ENCODE measurements around the gene PRKD1.
"Not testable (repeated sequence)": the region's sequence is repeated elsewhere in the genome, so short reads cannot be mapped to it uniquely, and the experiment has no call there.

PRKD1 gene

DNA sequence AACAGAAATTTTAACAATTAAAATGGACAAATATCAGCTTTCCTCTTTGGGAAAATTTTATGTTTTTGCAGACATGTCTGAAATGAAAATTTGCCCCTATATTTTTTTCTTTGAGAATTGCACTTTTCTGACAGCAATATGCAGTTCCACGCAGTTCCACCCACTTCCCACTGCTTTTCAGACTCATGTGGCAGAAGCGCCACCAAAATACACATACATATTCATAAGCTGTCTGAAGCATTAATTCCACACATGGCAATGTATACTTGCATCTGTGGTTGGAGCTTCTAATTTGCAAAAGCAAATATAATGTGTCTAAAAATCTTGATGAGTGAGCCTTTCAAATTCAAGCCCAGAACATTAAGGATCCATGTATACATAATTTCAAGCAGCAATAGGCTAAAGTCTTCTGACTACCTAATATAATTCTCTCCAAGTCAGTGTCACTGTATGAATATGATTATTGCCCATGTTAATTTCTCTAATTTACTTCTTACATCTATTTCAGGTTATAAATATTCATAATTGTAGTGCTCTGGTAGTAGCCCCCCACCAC, 129.5 kb downstream of the PRKD1 start:
- DNase-seq (ENCODE audit: low read depth), result no peak

DNA sequence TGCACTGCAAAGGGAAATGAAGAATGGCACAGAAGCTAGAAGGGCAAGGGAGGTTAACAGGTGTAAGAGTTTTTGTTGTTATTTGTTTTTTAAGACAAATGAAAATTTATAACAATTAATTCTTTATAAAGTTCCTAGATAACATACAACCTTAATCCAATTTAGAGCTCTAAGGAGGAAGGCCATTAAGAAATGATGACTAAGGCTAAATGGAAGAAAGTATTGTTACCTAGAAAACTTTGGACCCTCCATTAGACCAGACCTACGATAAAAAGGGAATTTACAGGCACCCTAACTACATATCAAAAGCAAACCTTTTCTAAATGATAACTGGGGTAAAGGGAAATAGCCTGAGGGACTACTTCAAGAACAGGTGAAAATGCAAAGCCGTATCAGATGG, 130.8 kb downstream of the PRKD1 start:
- no peak for DNase-seq (ENCODE audit: low read depth)

DNA sequence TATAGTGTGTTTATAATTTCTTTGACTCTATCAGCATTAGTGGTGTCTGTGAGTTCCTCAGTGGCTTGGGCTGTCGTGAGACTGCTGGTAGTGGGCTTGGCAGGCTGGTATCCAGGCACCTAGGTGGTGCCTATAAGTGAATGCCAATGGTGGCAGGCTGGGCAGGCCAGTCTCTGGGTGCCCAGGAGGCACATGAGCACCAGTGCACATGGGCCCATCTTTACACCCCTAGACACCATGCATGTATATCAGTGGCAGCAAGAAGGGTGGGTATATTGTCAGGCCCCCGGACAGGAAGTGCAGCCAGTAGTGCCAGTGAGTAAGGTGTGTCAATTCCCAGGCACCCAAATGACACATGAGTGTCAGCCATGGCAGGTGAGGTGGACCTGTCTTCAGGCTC, 138.2 kb downstream of the PRKD1 start:
- no peak for DNase-seq (ENCODE audit: low read depth)

DNA sequence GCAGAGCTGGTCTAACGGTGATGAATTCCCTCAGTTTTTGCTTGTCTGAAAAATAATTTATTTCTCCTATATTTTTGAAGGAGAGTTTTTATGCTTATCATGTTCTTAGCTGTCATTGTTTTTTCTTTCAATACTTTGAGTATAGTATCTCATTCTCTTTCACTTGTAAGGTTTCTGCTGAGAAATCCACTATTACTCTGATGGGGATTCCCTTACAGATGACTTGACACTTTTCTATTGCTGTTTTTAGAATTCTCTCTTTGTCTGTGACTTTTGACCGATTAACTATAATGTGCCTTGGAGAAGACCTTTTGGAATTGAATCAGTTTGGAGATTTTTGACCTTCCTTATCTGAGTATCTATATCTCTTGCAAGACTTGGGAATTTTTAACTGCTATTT, 139.6 kb downstream of the PRKD1 start:
- no peak for DNase-seq (ENCODE audit: low read depth)

DNA sequence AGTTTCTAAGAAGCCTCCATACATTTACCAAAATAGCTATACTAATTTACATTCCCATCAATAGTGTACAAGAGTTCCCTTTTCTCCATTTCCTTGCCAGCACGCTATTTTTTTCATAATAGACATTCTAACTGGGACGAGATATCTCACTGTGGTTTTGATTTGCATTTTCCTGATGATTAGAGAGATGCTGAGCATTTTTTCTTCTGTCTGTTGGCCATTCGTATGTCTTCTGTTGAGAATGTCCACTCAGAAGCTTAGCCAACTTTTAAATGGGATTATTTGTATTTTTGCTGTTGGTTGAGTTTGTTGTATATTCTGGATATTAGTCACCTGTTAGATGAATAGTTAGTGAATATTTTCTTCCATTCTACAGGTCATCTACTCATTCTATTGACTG, 144.1 kb downstream of the PRKD1 start:
- DNase-seq (ENCODE audit: low read depth), result no peak

DNA sequence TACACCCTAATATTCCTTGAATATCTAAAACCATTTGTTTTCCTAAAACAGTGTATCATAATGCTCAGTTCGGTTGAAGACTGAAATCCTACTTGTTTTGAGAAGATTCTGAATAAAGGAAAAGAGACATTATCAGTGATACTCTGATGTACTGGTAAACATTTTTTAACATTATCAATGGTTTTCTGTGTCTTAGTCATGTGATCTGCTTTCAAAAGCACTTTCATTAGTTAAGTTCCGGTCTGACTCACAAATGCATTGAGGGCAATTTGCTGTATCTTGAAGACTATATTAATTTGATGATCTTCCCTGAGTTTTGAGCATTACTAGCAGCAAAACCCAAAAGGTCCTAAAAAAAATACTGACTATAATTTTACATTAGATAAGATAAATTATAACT, 145.6 kb downstream of the PRKD1 start:
- no peak for DNase-seq (ENCODE audit: low read depth)

DNA sequence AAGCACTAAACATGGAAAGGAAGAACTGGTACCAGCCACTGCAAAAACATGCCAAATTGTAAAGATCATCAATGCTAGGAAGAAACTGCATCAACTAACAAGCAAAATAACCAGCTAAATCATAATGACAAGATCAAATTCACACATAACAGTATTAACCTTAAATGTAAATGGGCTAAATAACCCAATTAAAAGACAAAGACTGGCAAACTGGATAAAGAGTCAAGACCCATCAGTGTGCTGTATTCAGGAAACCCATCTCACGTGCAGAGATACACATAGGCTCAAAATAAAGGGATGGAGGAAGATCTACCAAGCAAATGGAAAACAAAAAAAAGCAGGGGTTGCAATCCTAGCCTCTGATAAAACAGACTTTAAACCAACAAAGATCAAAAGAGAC, 150.5 kb downstream of the PRKD1 start:
- not testable (repeated sequence) for DNase-seq (ENCODE audit: low read depth)

DNA sequence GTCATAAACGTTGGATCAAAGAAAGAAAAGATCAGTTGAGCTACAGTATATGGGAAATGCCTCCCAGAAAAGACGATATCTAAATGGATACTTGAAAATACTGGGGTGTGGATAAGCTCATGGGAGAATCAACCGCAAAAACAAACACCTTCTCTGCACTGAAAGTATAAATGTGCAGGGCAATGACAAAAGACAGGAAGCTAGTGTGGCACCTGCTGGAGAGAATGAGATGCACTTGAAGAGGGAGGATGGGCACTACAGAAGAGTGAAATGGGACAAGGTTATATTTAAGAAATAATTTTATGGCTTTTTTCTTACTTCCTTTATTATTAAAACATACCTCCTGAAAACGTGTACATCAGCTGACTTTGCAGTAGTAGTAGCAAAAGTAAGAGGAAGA, 153.7 kb downstream of the PRKD1 start:
- no peak for DNase-seq (ENCODE audit: low read depth)

DNA sequence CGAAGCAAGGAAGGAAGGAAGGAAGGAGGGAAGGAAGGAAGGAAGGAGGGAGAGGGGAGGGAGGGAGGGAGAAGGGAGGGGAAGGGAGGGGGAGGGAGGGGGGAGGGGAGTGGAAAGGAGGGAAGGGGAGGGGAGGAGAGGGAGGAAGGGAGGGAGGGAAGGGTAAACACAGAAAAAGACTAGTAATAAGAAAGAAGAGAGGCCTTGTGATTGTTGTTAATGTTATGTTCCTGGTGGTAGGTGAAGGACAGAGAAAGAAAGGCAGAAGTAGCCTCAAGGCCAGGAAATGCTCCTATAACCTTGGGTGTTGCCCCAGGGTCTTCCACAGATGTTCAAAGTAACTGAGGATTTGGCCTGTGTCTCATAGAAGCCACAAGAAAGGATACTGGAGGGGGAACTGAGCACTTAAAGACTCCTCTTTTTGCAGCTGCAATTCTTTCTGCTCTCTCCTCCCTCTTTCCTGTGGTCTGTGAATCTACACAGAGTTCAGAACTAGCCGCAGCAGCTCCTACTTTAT, 164.2 kb downstream of the PRKD1 start:
- no peak for DNase-seq (ENCODE audit: low read depth)

DNA sequence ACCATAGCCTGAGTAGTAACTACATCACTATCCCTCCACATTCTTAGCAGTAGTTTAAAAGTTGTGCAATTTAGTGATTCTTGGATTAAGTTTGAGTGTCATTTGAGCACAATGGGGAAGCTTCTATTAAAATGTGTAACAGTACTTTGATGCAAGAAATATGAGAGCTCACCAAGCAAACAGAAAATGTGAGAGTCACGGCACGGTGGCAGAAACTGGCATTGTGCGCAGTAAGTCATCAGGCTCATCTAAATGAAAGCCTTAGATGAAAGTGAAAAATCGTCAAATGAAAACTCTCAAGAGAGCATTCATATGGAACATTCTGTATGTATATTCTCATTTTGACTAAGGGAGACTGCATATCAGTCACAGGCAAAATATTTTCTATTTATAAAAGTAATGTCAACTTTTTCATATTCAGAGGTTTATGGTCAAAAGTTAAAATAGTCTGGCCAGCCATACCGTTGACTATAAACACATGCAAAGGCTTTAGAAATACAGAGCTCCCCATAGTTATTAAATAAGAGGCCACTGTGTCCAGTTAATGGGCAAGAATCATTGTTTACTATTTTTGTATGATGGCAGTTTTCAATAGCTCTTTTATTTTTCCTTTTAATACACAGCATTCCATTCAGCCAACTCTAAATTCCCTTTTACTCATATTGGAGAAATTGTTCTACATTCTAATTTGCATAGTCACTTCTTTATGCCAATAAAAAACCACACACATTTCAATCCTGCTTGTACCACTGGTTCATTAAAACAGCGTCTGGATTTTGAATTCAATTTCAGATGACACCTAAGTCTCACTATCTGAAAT, 167.9 kb downstream of the PRKD1 start:
- no peak for DNase-seq (ENCODE audit: low read depth)

DNA sequence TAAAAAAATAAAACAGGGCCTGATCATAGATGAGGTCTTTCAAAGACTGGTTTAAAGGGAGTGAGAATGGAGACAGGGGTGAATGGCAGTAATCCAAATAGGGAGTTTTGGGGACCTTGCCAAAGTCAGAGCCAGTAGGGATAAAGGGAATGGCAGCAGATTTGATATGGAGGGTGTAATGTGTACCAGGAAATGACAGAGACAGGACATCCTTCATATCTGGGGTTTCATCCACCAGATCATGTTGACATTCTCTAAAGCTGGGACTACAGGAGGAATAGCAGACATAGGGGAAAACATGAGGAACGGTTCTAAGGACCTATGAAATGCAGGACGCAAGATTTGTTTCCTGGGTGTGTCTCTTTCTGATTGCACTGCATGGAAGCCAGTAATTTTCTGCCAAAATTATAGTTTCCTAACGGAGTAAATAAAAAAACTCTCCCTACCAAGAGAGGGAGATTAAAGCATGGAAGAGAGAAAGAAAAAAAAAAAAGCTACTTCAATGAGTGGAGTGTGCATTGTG, 169.9 kb downstream of the PRKD1 start:
- DNase-seq (ENCODE audit: low read depth), result no peak

DNA sequence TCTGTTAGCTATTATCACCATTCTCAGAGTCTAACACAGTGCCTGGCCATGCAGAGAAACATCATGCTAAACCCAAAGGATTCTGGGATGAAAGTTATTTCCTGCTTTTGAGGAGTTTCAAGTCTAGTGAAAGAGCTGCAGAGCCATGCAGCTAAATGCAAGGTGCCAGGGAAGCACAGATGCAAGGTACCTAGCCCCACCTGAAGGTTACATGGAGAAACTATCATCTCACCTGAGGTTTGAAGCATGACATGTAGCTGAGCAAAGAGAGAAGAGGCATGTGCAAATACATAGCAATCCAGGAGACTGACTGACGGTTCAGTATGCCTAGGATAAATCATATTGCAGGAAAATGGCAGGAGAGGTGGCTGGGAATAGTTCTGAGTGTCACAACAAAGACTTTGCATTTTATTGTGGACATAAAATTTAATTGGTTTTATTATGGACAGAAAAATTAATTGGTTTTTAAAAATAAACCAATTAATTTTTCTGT, 170.4 kb downstream of the PRKD1 start:
- DNase-seq (ENCODE audit: low read depth), result no peak

DNA sequence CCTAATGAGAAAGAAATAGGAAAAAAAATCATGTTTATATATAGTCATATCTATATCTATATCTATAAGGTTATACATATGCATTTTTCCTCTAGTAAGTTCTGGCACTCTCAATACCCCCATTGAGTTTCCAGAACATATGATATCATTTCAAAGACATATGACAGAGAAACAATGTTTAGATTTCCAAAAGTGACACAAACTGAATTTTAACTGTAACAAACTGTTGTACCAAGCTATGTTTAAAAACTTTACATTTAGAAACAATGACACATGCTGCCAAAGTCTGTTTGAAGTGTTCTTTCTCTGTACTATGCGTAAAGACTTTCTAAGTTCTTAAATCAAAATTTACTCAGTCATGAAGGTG, 171.6 kb downstream of the PRKD1 start:
- DNase-seq (ENCODE audit: low read depth), result no peak

DNA sequence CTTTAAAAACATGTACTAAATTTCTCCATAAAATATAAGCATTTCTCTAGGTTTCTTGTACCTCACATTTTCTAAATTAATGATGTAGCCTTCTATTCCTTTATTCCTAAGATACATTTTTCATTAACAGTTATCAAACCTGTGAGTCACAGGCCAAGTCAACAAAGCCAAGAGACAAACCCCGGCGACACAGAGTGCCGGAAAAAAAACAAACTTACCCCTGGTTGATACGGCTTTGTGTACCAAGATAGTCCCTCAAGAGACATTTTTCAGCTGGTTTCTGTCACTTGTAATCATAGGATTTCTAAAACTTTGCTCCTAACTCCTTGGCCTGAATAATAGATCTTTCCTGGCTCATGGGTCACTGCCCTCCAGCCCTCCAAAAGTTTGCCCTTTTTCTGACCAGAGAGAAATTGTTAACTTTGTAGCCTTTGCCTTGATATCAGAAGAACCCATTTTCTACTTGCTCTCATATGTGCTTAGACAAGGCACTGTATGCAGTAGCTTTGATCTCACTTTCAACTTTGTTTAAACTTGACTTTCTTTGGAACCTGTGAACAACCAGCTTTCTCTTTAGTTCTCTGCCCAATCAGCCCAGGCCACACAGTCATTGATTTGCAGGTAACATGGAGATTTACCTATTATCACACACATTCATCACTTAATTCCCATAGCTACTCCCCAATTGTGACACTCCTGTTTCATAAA, 172.2 kb downstream of the PRKD1 start:
- no peak for DNase-seq (ENCODE audit: low read depth)

DNA sequence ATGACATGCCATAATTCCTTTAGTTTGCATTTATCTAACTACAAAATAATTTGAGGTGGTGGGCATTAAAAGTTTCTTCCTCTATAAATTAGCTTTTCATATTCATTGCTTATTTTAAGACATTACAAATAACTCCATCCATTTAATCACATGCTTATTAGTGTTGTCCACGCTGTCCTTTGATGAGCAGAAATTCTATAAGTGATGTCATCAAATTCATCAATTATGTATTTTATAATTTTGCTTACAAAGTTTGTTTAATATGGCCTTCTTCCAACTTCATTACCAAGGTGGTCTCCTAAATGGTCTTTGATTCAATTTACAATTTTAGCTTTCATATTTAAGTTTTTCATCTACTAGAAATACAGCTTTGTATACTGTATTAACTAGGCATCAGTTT, 173.5 kb downstream of the PRKD1 start:
- DNase-seq (ENCODE audit: low read depth), result no peak

DNA sequence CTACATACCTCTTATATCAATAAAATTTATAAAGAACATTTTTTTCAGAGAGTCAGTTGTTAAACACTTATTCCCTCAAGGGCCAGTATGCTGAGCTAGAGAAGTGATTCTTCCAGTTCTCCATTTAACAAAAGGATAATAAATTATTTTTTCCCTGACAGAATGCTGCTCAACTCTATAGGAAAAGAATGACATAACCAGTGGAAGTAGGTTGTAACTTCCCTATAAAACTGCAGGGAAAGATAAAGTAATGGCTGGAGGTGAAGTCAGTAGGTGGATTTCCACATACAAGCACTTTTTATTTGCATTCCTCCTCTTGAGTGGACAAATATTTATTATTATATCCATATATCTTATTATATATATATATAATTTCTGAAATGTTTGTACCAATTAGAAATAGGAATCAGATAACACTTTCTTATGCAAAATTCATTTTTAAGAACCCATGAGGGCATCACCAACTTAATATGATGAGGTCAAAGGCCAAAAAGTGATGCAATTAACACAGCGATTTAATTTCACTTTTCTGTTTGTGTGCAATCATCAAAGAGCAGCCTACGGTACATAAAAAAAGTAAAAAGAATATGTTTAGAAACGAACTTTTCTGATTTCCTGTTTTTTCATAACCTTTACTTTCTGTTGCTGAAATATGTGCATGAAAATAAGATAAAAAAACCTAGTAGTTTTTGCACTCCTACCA, 175.3 kb downstream of the PRKD1 start:
- no peak for DNase-seq (ENCODE audit: low read depth)

DNA sequence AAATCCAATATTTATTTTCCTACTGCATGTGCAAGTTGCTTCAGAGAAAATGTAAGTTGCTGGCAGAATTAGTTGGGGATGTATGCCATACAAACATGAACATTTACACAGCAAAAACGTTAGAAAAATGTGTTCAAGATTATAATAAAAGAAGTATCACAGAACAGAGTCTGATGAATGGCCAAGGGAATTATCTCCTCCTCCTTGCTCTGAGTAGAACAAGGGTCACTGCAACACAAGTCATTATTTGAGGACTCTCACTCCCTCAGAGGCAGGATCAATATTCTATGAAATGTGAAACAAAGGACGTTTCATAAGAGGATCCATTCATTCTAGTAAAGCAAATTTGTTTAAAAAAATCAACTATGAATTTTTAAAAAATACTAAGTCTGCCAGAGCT, 177.8 kb downstream of the PRKD1 start:
- DNase-seq (ENCODE audit: low read depth), result no peak

DNA sequence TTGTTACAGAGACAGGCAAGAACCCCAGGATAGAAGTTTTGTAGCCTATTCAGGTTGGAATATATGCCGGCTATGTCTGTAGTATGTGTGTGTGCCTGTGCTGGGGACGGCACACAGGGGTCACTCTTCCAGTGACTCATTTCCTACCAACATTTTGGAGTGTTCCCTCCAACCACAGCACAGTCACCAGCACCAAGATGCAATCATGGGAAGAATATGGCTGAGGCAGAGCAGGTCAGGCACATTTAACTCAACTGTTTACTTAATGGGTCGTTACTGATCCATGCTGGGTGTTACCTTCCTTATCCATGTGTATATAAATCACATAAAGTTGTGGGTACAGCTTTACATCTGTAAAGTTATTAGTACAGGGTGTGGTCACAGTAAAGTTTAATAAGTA, 178.3 kb downstream of the PRKD1 start:
- DNase-seq (ENCODE audit: low read depth), result peak; percentile 65

DNA sequence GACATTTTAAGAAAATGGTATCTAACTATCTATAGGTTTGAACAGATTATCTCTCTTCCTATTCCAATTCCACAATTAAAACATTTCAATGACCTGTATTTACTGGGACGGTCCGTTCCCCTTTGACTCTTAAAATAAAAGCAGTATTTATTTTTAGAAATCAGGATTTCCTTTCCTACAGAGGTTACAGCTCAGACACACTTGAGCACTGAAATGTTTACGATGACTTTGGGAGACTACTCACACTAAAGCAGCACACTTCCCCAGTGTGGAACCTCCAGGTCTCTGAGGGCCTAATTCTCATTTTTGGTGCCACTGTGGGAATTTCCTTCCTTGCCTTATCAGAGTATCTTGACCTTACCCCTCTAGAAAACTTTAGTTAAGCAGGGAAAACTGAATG, 181.8 kb downstream of the PRKD1 start:
- no peak for DNase-seq (ENCODE audit: low read depth)

DNA sequence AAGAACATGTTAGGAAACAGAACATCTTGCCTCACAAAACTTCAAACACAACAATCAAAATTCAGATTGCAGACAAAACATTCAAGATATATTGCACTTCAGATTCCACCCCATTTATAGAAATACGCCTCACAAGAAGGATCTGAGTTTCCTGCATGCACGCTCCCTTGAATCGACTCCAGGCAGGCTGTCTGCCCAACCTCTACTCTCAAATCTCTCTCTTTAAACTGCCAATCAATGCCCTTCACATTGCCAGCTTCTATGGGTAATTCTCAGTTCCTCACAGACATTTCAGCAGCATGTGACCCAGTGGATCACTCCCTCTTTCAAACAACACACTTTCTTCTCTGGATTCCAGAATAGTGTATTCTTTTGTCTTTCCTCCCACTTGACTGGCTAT, 184.1 kb downstream of the PRKD1 start:
- no peak for DNase-seq (ENCODE audit: low read depth)

DNA sequence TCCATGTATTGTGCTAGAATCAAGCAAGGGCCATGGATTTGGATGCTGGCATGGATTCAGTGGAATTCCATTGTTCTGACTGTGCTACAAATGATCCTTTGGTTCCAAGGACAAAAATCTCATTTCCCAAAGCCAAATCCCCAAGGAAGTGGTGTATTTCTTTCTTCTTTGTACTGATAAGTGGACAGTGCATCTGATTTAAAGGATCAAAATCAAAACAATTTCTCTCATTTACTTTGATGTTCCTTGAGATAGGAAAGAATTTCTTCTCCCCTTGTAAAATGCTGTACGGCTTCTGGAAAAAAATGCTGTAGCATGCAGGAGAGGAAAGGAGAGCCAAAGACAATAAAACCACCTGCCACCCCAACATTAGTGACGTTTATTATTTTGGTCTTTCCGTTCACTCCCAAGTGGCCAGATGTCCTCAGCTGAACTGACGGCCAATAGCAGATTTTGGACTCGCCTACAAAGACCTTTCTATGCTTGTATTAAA, 185.7 kb downstream of the PRKD1 start:
- DNase-seq (ENCODE audit: low read depth), result peak; percentile 3

DNA sequence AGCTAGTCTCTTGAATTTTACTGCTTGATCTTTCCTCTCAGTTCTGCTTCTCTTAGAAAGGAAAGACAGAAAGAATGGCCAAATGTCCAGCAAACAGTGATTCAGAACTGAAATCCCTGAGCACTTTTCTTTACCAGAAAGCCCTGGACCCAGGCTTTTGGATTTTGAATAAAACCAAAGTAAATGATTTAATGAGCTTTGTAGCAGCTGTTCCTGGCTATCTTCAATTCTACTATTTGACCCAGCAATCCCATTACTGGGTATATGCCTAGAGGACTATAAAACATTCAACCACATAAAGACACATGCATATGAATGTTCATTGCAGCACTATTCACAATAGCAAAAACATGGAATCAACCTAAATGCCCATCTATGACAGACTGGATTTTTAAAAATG, 187.2 kb downstream of the PRKD1 start:
- no peak for DNase-seq (ENCODE audit: low read depth)
